Neural progenitor cell (in vitro differentiated cells): ENCODE data around the gene EXOC8. TPM values are rescaled to one million over a fixed set of nuclear protein-coding genes. Genes with fewer than 3 reads are reported as not detected.
A peak's percentile ranks its signal among the peaks of the same experiment; 100 is the strongest.

Experiments used
- DNase-seq: peaks from one replicate; pipeline ENCODE4 v3.0.0-alpha.2; 2016; ENCODE audit warnings: low spot score
- H2AFZ ChIP-seq: fragments of 200-600 bp; sonication (generic); replicated peaks from 2 replicates; pipeline ENCODE4 v1.6.1; 2016; ENCODE audit warnings: antibody characterized with exemption
- H3F3A ChIP-seq: fragments of 200-600 bp; sonication (generic); 2 replicates; pipeline ENCODE4 v1.6.1; 2016; ENCODE audit warnings: antibody characterized with exemption, low read depth
- H3K27ac ChIP-seq: fragments of 200-600 bp; sonication (generic); 2 replicates; pipeline ENCODE4 v1.5.1; 2016; ENCODE audit warnings: mild to moderate bottlenecking
- H3K27me3 ChIP-seq: fragments of 200-600 bp; sonication (generic); 2 replicates; pipeline ENCODE4 v1.6.1; 2016; ENCODE audit warnings: mild to moderate bottlenecking, moderate library complexity
- H3K36me3 ChIP-seq: fragments of 200-600 bp; sonication (generic); 2 replicates; pipeline ENCODE4 v1.5.1; 2016
- H3K4me1 ChIP-seq: fragments of 200-600 bp; sonication (generic); 2 replicates; pipeline ENCODE4 v1.6.1; 2016; ENCODE audit warnings: mixed run types
- H3K4me2 ChIP-seq: fragments of 200-600 bp; sonication (generic); 2 replicates; pipeline ENCODE4 v1.6.1; 2016
- H3K4me3 ChIP-seq: fragments of 200-600 bp; sonication (generic); 2 replicates; pipeline ENCODE4 v1.5.1; 2016
- H3K79me2 ChIP-seq: fragments of 200-600 bp; sonication (generic); 2 replicates; pipeline ENCODE4 v1.6.1; 2016; ENCODE audit warnings: low read depth
- H3K9ac ChIP-seq: fragments of 200-600 bp; sonication (generic); 2 replicates; pipeline ENCODE4 v1.6.1; 2016
- H3K9me3 ChIP-seq: fragments of 200-600 bp; sonication (generic); 2 replicates; pipeline ENCODE4 v1.5.1; 2016; ENCODE audit warnings: low read depth
- H4K20me1 ChIP-seq: fragments of 200-600 bp; sonication (generic); 2 replicates; pipeline ENCODE4 v1.6.1; 2016; ENCODE audit warnings: low read depth
- H3K27ac Mint-ChIP-seq: 3 replicates; pipeline ENCODE4 v1.8.0; 2021; ENCODE audit warnings: mixed read lengths
- H3K27me3 Mint-ChIP-seq: 2 replicates; pipeline ENCODE4 v1.8.0; 2022; ENCODE audit warnings: low read depth, mild to moderate bottlenecking, inconsistent platforms, moderate library complexity, mixed read lengths; ENCODE audit not compliant: insufficient read depth
- H3K36me3 Mint-ChIP-seq: 3 replicates; pipeline ENCODE4 v1.8.0; 2021; ENCODE audit warnings: mixed read lengths
- H3K4me1 Mint-ChIP-seq: 3 replicates; pipeline ENCODE4 v1.8.0; 2021; ENCODE audit warnings: mixed read lengths
- H3K4me3 Mint-ChIP-seq: 3 replicates; pipeline ENCODE4 v1.8.0; 2021; ENCODE audit warnings: mild to moderate bottlenecking, moderate library complexity, mixed read lengths
- H3K9me3 Mint-ChIP-seq: 3 replicates; pipeline ENCODE4 v1.8.0; 2020; ENCODE audit warnings: mixed read lengths
- CTCF ChIP-seq: fragments of 200-600 bp; sonication (generic); IDR thresholded peaks from 2 replicates; pipeline ENCODE4 v1.5.1; 2017; ENCODE audit warnings: antibody characterized with exemption, mild to moderate bottlenecking
- EZH2 ChIP-seq: fragments of 200-600 bp; sonication (generic); IDR thresholded peaks from 2 replicates; pipeline ENCODE4 v1.6.1; 2017; ENCODE audit warnings: antibody characterized with exemption, mild to moderate bottlenecking, moderate library complexity
- EZH2phosphoT487 ChIP-seq: fragments of 200-600 bp; sonication (generic); IDR thresholded peaks from 2 replicates; pipeline ENCODE4 v1.6.1; 2017; ENCODE audit warnings: antibody characterized with exemption
- total RNA-seq: library from RNA; depleted of rRNA; stranded (reverse); fragments of >200 nt; gene quantifications from 2 replicates; pipeline ENCODE4 v1.2.3, GENCODE V29; 2015; ENCODE audit warnings: low replicate concordance

Gene EXOC8
- total RNA-seq, 1 donor from 2014 or later: 11.8 TPM

- Histone ChIP-seq H3K9ac (no peak overlapping the region), H3K4me1 (peaks cover 14% of the 10 kb centered on the region), H3K9me3 (no peaks in the 10 kb centered on the region), H2AFZ (no peak overlapping the region), H3F3A (peaks cover 12% of the 10 kb centered on the region), H3K4me3 (no peak overlapping the region), H3K27ac (no peak overlapping the region), H4K20me1 (peaks cover 55% of the 10 kb centered on the region), H3K79me2 (no peaks in the 10 kb centered on the region), H3K36me3 (no peaks in the 10 kb centered on the region), H3K4me2 (peak overlapping the region; percentile 49), H3K27me3 (no peaks in the 10 kb centered on the region)
- no peak overlapping the region for H3K27ac Mint-ChIP-seq
- H3K27me3 Mint-ChIP-seq: no peaks in the 10 kb centered on the region
- peaks cover 8% of the 10 kb centered on the region for H3K4me1 Mint-ChIP-seq
- H3K36me3 Mint-ChIP-seq: peaks cover 1% of the 10 kb centered on the region
- DNase-seq: no peak
- no peak for TF ChIP-seq EZH2phosphoT487
- TF ChIP-seq EZH2: no peak
- TF ChIP-seq CTCF: no peak
- H3K4me3 Mint-ChIP-seq: no peak overlapping the region
- no peaks in the 10 kb centered on the region for H3K9me3 Mint-ChIP-seq
Measured at GRCh38 chr1:231376875-231377549, 39.4 kb upstream of the EXOC8 start.

GRCh38 chr1:231376101-231376500 is 38.4 kb upstream of the EXOC8 start:
- no peak for DNase-seq
- peaks cover 14% of the 10 kb centered on the region for H3K4me1 ChIP-seq
- Mint-ChIP-seq H3K27me3 (peaks cover 3% of the 10 kb centered on the region), H3K36me3 (peaks cover 4% of the 10 kb centered on the region), H3K4me3 (no peak overlapping the region), H3K9me3 (no peaks in the 10 kb centered on the region), H3K27ac (no peak overlapping the region), H3K4me1 (peaks cover 8% of the 10 kb centered on the region)
- no peaks in the 10 kb centered on the region for H3K9me3 ChIP-seq
- H3K4me2 ChIP-seq: no peak overlapping the region
- H4K20me1 ChIP-seq: peaks cover 47% of the 10 kb centered on the region
- no peak overlapping the region for H3K4me3 ChIP-seq
- H3K27me3 ChIP-seq: no peaks in the 10 kb centered on the region
- H2AFZ ChIP-seq: no peak overlapping the region
- no peak overlapping the region for H3K27ac ChIP-seq
- peaks cover 12% of the 10 kb centered on the region for H3F3A ChIP-seq
- TF ChIP-seq CTCF (no peak), EZH2phosphoT487 (no peak), EZH2 (no peak)
- no peaks in the 10 kb centered on the region for H3K36me3 ChIP-seq
- H3K79me2 ChIP-seq: no peaks in the 10 kb centered on the region
- no peak overlapping the region for H3K9ac ChIP-seq

- no peak overlapping the region for H3K4me3 ChIP-seq
- no peak overlapping the region for H3K9ac ChIP-seq
- Mint-ChIP-seq H3K27me3 (peaks cover 3% of the 10 kb centered on the region), H3K4me1 (peaks cover 8% of the 10 kb centered on the region), H3K27ac (no peak overlapping the region), H3K36me3 (peaks cover 4% of the 10 kb centered on the region), H3K9me3 (no peaks in the 10 kb centered on the region), H3K4me3 (no peak overlapping the region)
- H4K20me1 ChIP-seq: peaks cover 38% of the 10 kb centered on the region
- H3K4me1 ChIP-seq: peaks cover 21% of the 10 kb centered on the region
- DNase-seq: no peak
- TF ChIP-seq EZH2: no peak
- TF ChIP-seq CTCF: no peak
- TF ChIP-seq EZH2phosphoT487: no peak
- H3K36me3 ChIP-seq: no peaks in the 10 kb centered on the region
- H2AFZ ChIP-seq: no peak overlapping the region
- H3K27ac ChIP-seq: no peak overlapping the region
- no peaks in the 10 kb centered on the region for H3K9me3 ChIP-seq
- no peak overlapping the region for H3K4me2 ChIP-seq
- no peaks in the 10 kb centered on the region for H3K79me2 ChIP-seq
- peaks cover 12% of the 10 kb centered on the region for H3F3A ChIP-seq
- no peaks in the 10 kb centered on the region for H3K27me3 ChIP-seq
Measured at GRCh38 chr1:231374394-231374793, 36.7 kb upstream of the EXOC8 start.
